ENCODE measurements around the gene MAB21L3. TPM values are rescaled to one million over a fixed set of nuclear protein-coding genes. Genes with fewer than 3 reads are reported as not detected.

MAB21L3 gene
- total and polyA plus RNA-seq, 3 experiments from 2014 or later, result not detected

DNA sequence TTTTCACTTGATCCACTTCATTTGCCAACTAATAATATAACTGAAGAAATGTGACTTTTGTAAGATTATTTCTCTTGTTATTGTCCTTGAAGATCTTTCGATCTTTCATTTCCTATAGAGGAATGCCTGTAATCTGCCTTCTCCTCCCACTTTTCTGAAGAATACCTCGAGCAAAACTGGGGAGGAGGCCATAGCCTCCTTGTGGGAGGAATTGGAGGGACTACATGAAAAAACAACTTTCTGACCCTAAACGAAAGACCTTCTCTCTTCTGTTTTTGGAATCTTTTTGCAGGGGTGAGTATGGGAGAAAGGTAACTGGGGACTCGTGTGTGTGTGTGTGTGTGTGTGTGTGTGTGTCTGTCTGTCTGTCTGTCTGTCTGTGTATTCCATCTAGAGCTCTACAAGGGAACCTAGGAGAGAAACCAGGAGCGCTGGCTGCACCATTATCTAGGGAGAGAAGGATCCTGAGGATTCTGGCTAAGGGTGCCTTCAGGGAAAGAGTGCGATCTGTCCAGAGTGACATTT is 32.4 kb upstream of the MAB21L3 start:
- H3K4me1 ChIP-seq (ENCODE audit: insufficient read depth, low read length), result no peaks in the 10 kb centered on the region
- CTCF ChIA-PET, result no interaction called here
- H3K27ac ChIP-seq (ENCODE audit: low read depth, low read length), result no peak overlapping the region
- Mint-ChIP-seq H3K36me3 (peaks cover 0 to 2% (median 0%) of the 10 kb centered on the region in 3 donors), H3K27me3 (peaks cover 2 to 11% of the 10 kb centered on the region in 2 donors), H3K4me1 (no peaks in the 10 kb centered on the region), H3K27ac (no peak overlapping the region), H3K9me3 (no peaks in the 10 kb centered on the region), H3K4me3 (no peak overlapping the region)
- POLR2A ChIA-PET, result no interaction called here
- H3K27me3 ChIP-seq (ENCODE audit: insufficient read depth, low read length, poor library complexity, severe bottlenecking), result no peaks in the 10 kb centered on the region
- H3K9me3 ChIP-seq (ENCODE audit: low read length), result no peaks in the 10 kb centered on the region
- no peaks in the 10 kb centered on the region for H3K36me3 ChIP-seq (ENCODE audit: insufficient read depth, low read length)
- DNase-seq, result no peak
- no peak overlapping the region for H3K4me3 ChIP-seq (ENCODE audit: low read length)

GRCh38 chr1:116087628-116088027 is 23.6 kb upstream of the MAB21L3 start:
- no peak overlapping the region for H3K27ac ChIP-seq (ENCODE audit: low read depth, low read length)
- peaks cover 25 to 77% of the 10 kb centered on the region in 2 donors for H3K27me3 Mint-ChIP-seq
- no peaks in the 10 kb centered on the region for H3K36me3 ChIP-seq (ENCODE audit: insufficient read depth, low read length)
- CTCF ChIA-PET, result no interaction called here
- H3K4me1 ChIP-seq (ENCODE audit: insufficient read depth, low read length), result no peaks in the 10 kb centered on the region
- H3K9me3 Mint-ChIP-seq, result peaks cover 18 to 44% (median 37%) of the 10 kb centered on the region in 5 donors
- H3K27ac Mint-ChIP-seq, result no peak overlapping the region
- H3K4me3 ChIP-seq (ENCODE audit: low read length), result no peak overlapping the region
- DNase-seq, result no peak
- POLR2A ChIA-PET, result no interaction called here
- H3K27me3 ChIP-seq (ENCODE audit: insufficient read depth, low read length, poor library complexity, severe bottlenecking), result no peaks in the 10 kb centered on the region
- no peaks in the 10 kb centered on the region for H3K4me1 Mint-ChIP-seq
- no peak overlapping the region for H3K4me3 Mint-ChIP-seq
- H3K9me3 ChIP-seq (ENCODE audit: low read length), result peaks cover 4% of the 10 kb centered on the region
- peaks cover 0 to 33% (median under 1%) of the 10 kb centered on the region in 3 donors for H3K36me3 Mint-ChIP-seq

DNA sequence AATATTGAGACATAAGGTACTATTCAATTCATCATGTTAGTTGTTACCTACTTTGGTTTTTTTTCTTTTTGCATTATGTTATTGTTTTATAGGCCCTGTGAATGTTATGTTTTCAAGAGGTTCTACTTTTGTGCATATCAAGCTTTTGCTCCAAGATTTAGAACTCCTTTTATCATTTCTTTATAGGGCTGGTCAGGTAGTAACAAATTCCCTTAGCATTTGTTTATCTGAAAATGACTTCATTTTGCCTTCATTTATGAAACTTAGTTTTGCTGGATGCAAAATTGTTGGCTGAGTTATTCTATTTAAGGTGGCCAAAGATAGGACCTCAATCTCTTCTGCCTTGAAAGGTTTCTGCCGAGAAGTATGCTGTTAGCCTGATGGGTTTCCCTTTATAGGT is 21.3 kb upstream of the MAB21L3 start:
- Histone ChIP-seq H3K4me1 (ENCODE audit: insufficient read depth, low read length) (no peaks in the 10 kb centered on the region), H3K36me3 (ENCODE audit: insufficient read depth, low read length) (no peaks in the 10 kb centered on the region), H3K9me3 (ENCODE audit: low read length) (peaks cover 4% of the 10 kb centered on the region), H3K27ac (ENCODE audit: low read depth, low read length) (no peak overlapping the region), H3K27me3 (ENCODE audit: insufficient read depth, low read length, poor library complexity, severe bottlenecking) (no peaks in the 10 kb centered on the region), H3K4me3 (ENCODE audit: low read length) (no peak overlapping the region)
- POLR2A ChIA-PET, result no interaction called here
- no peak overlapping the region for H3K4me3 Mint-ChIP-seq
- H3K4me1 Mint-ChIP-seq, result no peaks in the 10 kb centered on the region
- H3K27me3 Mint-ChIP-seq, result peaks cover 32 to 80% of the 10 kb centered on the region in 2 donors
- no peak overlapping the region for H3K27ac Mint-ChIP-seq
- CTCF ChIA-PET, result no interaction called here
- peaks cover 22 to 55% (median 41%) of the 10 kb centered on the region in 5 donors for H3K9me3 Mint-ChIP-seq
- DNase-seq, result no peak
- peaks cover 0 to 39% (median 0%) of the 10 kb centered on the region in 3 donors for H3K36me3 Mint-ChIP-seq

DNA sequence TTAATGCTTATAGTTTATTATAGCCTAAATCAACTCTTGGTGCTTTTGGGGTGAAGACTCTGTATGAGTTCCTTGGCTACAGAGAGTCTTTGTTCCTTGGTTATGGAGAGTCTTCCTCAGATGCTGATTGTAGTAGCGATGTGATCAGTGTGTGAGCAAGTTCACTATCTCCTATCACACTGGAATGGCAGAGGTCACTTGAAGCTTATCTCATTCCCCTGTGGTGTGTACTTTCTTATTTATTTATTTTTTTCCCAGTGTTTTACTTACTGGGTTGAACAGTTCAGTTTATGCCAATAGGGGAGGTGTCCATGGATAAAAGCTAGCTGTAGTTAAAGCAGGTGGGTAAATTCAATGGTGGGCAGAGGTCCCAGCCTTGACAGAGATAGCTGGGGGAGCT is 20.1 kb upstream of the MAB21L3 start:
- H3K36me3 Mint-ChIP-seq, result peaks cover 0 to 41% (median 0%) of the 10 kb centered on the region in 3 donors
- Histone ChIP-seq H3K9me3 (ENCODE audit: low read length) (peaks cover 4% of the 10 kb centered on the region), H3K4me3 (ENCODE audit: low read length) (no peak overlapping the region), H3K27ac (ENCODE audit: low read depth, low read length) (no peak overlapping the region), H3K4me1 (ENCODE audit: insufficient read depth, low read length) (no peaks in the 10 kb centered on the region), H3K27me3 (ENCODE audit: insufficient read depth, low read length, poor library complexity, severe bottlenecking) (no peaks in the 10 kb centered on the region), H3K36me3 (ENCODE audit: insufficient read depth, low read length) (no peaks in the 10 kb centered on the region)
- ChIA-PET CTCF (no interaction called here), POLR2A (no interaction called here)
- no peaks in the 10 kb centered on the region for H3K4me1 Mint-ChIP-seq
- DNase-seq, result no peak
- H3K4me3 Mint-ChIP-seq, result no peak overlapping the region
- H3K27me3 Mint-ChIP-seq, result peaks cover 40 to 76% of the 10 kb centered on the region in 2 donors
- H3K27ac Mint-ChIP-seq, result no peak overlapping the region
- H3K9me3 Mint-ChIP-seq, result peaks cover 29 to 59% (median 48%) of the 10 kb centered on the region in 5 donors

DNA sequence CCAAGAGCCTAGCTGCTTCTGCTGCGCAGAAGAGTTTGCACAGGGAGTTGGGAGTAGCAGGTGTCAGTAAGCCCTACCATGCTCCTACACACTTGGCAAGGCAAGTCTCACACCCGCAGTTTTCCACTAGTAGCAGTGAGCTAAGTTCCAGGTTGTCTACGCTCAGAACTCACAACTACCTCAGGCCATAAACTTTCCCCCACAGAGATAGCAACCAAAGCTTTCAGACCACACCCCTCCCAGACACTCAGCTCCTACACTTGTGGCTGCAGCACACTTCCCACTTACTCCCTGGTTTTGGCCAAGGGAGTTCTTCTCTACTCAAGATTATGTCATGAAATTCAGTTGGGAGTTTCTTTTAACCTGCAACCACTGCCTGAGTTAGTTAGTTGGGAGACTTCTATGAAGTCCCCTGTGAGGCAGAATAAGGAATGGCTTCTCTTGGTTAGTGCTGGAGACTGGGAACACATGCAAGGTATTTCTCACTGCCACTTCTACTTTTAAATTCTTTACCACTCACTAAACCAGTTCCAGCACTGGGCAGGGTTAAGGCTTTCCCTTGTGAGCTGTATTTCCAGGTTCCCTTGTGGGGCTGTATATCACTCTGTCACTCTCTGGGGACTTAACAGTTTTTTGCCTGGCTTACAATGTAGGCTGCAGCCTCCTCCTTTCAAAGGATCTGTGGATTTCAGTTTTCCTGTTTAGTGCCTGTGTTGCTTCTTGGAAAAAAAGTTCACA is 18.3 kb upstream of the MAB21L3 start:
- Histone ChIP-seq H3K36me3 (ENCODE audit: insufficient read depth, low read length) (no peaks in the 10 kb centered on the region), H3K9me3 (ENCODE audit: low read length) (peaks cover 4% of the 10 kb centered on the region), H3K27me3 (ENCODE audit: insufficient read depth, low read length, poor library complexity, severe bottlenecking) (no peaks in the 10 kb centered on the region), H3K4me3 (ENCODE audit: low read length) (no peak overlapping the region), H3K4me1 (ENCODE audit: insufficient read depth, low read length) (no peaks in the 10 kb centered on the region), H3K27ac (ENCODE audit: low read depth, low read length) (no peak overlapping the region)
- ChIA-PET POLR2A (no interaction called here), CTCF (no interaction called here)
- peaks cover 0 to 33% (median 2%) of the 10 kb centered on the region in 3 donors for H3K36me3 Mint-ChIP-seq
- no peak overlapping the region for H3K4me3 Mint-ChIP-seq
- H3K4me1 Mint-ChIP-seq, result no peaks in the 10 kb centered on the region
- DNase-seq, result no peak
- H3K27me3 Mint-ChIP-seq, result peaks cover 41 to 70% of the 10 kb centered on the region in 2 donors
- H3K27ac Mint-ChIP-seq, result no peak overlapping the region
- peaks cover 32 to 58% (median 48%) of the 10 kb centered on the region in 5 donors for H3K9me3 Mint-ChIP-seq

DNA sequence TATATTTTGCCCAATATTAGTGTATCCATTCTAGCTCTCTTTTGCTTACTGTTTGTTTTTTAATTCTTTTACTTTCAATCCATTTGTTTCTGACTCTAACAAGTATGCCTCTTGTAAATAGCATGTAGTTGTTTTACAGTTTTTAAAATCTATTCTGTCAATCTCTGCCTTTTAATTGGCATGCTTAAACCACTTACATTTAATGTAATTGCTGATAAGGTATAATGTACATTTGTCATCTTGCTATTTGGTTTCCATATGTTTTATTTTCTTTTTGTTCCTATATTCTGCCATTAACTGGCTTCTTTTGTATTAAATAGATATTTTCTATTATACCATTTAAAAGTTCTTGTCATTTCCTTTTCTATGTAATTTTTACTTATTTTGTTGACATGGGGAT is 16.2 kb upstream of the MAB21L3 start:
- Mint-ChIP-seq H3K9me3 (peaks cover 20 to 38% (median 29%) of the 10 kb centered on the region in 5 donors), H3K27ac (no peak overlapping the region)
- DNase-seq, result no peak

GRCh38 chr1:116096013-116096618 is 15.1 kb upstream of the MAB21L3 start:
- Histone ChIP-seq H3K4me3 (ENCODE audit: low read length) (no peak overlapping the region), H3K27ac (ENCODE audit: low read depth, low read length) (no peak overlapping the region), H3K36me3 (ENCODE audit: insufficient read depth, low read length) (no peaks in the 10 kb centered on the region), H3K4me1 (ENCODE audit: insufficient read depth, low read length) (no peaks in the 10 kb centered on the region), H3K9me3 (ENCODE audit: low read length) (peaks cover 2% of the 10 kb centered on the region), H3K27me3 (ENCODE audit: insufficient read depth, low read length, poor library complexity, severe bottlenecking) (no peaks in the 10 kb centered on the region)
- no peak overlapping the region for H3K27ac Mint-ChIP-seq
- no peak overlapping the region for H3K4me3 Mint-ChIP-seq
- H3K27me3 Mint-ChIP-seq, result peaks cover 39 to 54% of the 10 kb centered on the region in 2 donors
- CTCF ChIA-PET, result no interaction called here
- DNase-seq, result no peak
- peaks cover 10 to 28% (median 19%) of the 10 kb centered on the region in 5 donors for H3K9me3 Mint-ChIP-seq
- no peaks in the 10 kb centered on the region for H3K4me1 Mint-ChIP-seq
- POLR2A ChIA-PET, result no interaction called here
- peaks cover 0 to 15% (median 2%) of the 10 kb centered on the region in 3 donors for H3K36me3 Mint-ChIP-seq

More for the DNA sequence above, 16.2 kb upstream of the MAB21L3 start:
- POLR2A ChIA-PET, result no interaction called here
- H3K4me3 ChIP-seq (ENCODE audit: low read length), result no peak overlapping the region
- no peak overlapping the region for H3K4me3 Mint-ChIP-seq
- H3K27me3 Mint-ChIP-seq, result peaks cover 39 to 60% of the 10 kb centered on the region in 2 donors
- no peaks in the 10 kb centered on the region for H3K36me3 ChIP-seq (ENCODE audit: insufficient read depth, low read length)
- peaks cover 4% of the 10 kb centered on the region for H3K9me3 ChIP-seq (ENCODE audit: low read length)
- H3K4me1 Mint-ChIP-seq, result no peaks in the 10 kb centered on the region
- no peak overlapping the region for H3K27ac ChIP-seq (ENCODE audit: low read depth, low read length)
- CTCF ChIA-PET, result no interaction called here
- H3K27me3 ChIP-seq (ENCODE audit: insufficient read depth, low read length, poor library complexity, severe bottlenecking), result no peaks in the 10 kb centered on the region
- peaks cover 0 to 18% (median 2%) of the 10 kb centered on the region in 3 donors for H3K36me3 Mint-ChIP-seq
- no peaks in the 10 kb centered on the region for H3K4me1 ChIP-seq (ENCODE audit: insufficient read depth, low read length)

GRCh38 chr1:116097626-116098025 is 13.6 kb upstream of the MAB21L3 start:
- Mint-ChIP-seq H3K4me1 (no peaks in the 10 kb centered on the region), H3K36me3 (peaks cover 0 to 8% (median 2%) of the 10 kb centered on the region in 3 donors), H3K27me3 (peaks cover 34 to 45% of the 10 kb centered on the region in 2 donors), H3K9me3 (peaks cover 10 to 20% (median 16%) of the 10 kb centered on the region in 5 donors), H3K4me3 (no peak overlapping the region), H3K27ac (peak overlapping the region in 1 of 8 donors; percentile 2)
- H3K4me1 ChIP-seq (ENCODE audit: insufficient read depth, low read length), result no peaks in the 10 kb centered on the region
- no peaks in the 10 kb centered on the region for H3K9me3 ChIP-seq (ENCODE audit: low read length)
- ChIA-PET CTCF (no interaction called here), POLR2A (no interaction called here)
- no peak overlapping the region for H3K4me3 ChIP-seq (ENCODE audit: low read length)
- no peak for DNase-seq
- no peaks in the 10 kb centered on the region for H3K36me3 ChIP-seq (ENCODE audit: insufficient read depth, low read length)
- no peak overlapping the region for H3K27ac ChIP-seq (ENCODE audit: low read depth, low read length)
- no peaks in the 10 kb centered on the region for H3K27me3 ChIP-seq (ENCODE audit: insufficient read depth, low read length, poor library complexity, severe bottlenecking)
